Right lobe of liver (tissue), 6 donors: ENCODE results near the gene PTPN9. TPM values are rescaled to one million over a fixed set of nuclear protein-coding genes. Genes with fewer than 3 reads are reported as not detected.

Experiments used
- ATAC-seq, 4 donors: fragments of 200-7000 bp; cut with Tn5 transposase; one replicate each; pipeline ENCODE4 v1.9.1; 2020; ENCODE audit warnings: mild to moderate bottlenecking in 4 of 4, moderate library complexity in 4 of 4
- DNase-seq, 3 donors: peaks; one replicate each; pipeline ENCODE4 v3.0.0-alpha.2; 2020
- H3K27ac ChIP-seq, 3 donors: fragments of 200-600 bp; one replicate each; pipeline ENCODE4 v1.8.0; 2022
- H3K27me3 ChIP-seq, 2 donors: fragments of 200-600 bp; one replicate each; pipeline ENCODE4 v1.8.0; 2022
- H3K36me3 ChIP-seq, 4 donors: fragments of 200-600 bp; sonication (generic) in 1 of 4; one replicate each; pipeline versions ENCODE4 v1.5.1 to v1.8.0; 2017 to 2022; ENCODE audit warnings: control low read depth in 1 of 4
- H3K4me1 ChIP-seq, 4 donors: fragments of 200-600 bp; sonication (generic) in 1 of 4; one replicate each; pipeline versions ENCODE4 v1.5.1 to v1.8.0; 2017 to 2022; ENCODE audit warnings: control low read depth in 1 of 4
- H3K4me3 ChIP-seq, 3 donors: fragments of 200-600 bp; one replicate each; pipeline ENCODE4 v1.8.0; 2022
- H3K9me3 ChIP-seq, 4 donors: fragments of 200-600 bp; sonication (generic) in 1 of 4; one replicate each; pipeline versions ENCODE4 v1.5.1 to v1.8.0; 2017 to 2022; ENCODE audit warnings: control low read depth in 1 of 4
- CTCF ChIP-seq, 4 donors: fragments of 200-600 bp in 3 of 4; fragments of 450-650 bp in 1 of 4; IDR thresholded peaks; one replicate each; pipeline versions ENCODE4 v1.5.1 to v1.8.0; 2016 to 2022; ENCODE audit warnings: antibody characterized with exemption in 4 of 4, mild to moderate bottlenecking in 2 of 4
- POLR2A ChIP-seq: fragments of 450-650 bp; IDR thresholded peaks from one replicate; pipeline ENCODE4 v1.6.1; 2017; ENCODE audit warnings: antibody characterized with exemption, mild to moderate bottlenecking
- WGBS: methylation state at CpG from one replicate; pipeline ENCODE4 v1.1.6; 2018; ENCODE audit warnings: low coverage, low lambda C conversion rate; ENCODE audit not compliant: insufficient coverage; ENCODE audit errors: missing lambda C conversion rate; 5-methylcytosine and 5-hydroxymethylcytosine counted together
- intact Hi-C, 2 donors: fragments of 100-400 bp; cut with DNase I; formaldehyde crosslinking; loops; one replicate each; pipeline versions ENCODE4 v1.11.2 to v1.14.1; 2022
- total RNA-seq, 6 experiments: library from RNA; depleted of rRNA in 2 of 6; stranded (reverse); fragments of >200 nt in 2 of 6; fragmentation: NEBNext Ultra II Directional in 3 of 6; extraction: Animal tissue kit (Norgen Biotek cat#: 25700) in 3 of 6; gene quantifications; one replicate each; pipeline versions ENCODE4 v1.1.0 to v1.2.4, GENCODE V29; 2016 to 2023
- donor health status: DM: no; HTN: yes; CAD: no.
- donor health status: DM: no; HTN: no; CAD: no.
- donor health status: DM: no; HTN: no; CAD: no.
- donor health status: DM: no; HTN: yes; CAD: no.
- donor health status: DM: no; HTN: yes; CAD: no.

The PTPN9 gene
- total RNA-seq, 6 experiments from 2014 or later: 7.6 to 15.4 (median 10.0) TPM

- H3K4me1 ChIP-seq: peaks cover 0 to 36% (median 11%) of the 10 kb centered on the region in 4 donors
- no peaks in the 10 kb centered on the region for H3K36me3 ChIP-seq
- intact Hi-C loops: no loop called here
- TF ChIP-seq POLR2A (no peak), CTCF (IDR thresholded peaks at IDR 0.05) (no peak)
- ATAC-seq (no peak), DNase-seq (peak; percentile 48 to 70 (median 67))
- H3K4me3 ChIP-seq: peak overlapping the region; percentile 54 to 64 (median 61)
- H3K9me3 ChIP-seq: no peaks in the 10 kb centered on the region
- H3K27ac ChIP-seq: peak overlapping the region; percentile 77 to 83 (median 79)
- H3K27me3 ChIP-seq: no peaks in the 10 kb centered on the region
- WGBS: 2% methylated on average over 20 of the region's 38 CpGs
These were observed 126.0 kb downstream of the PTPN9 start for GRCh38 chr15:75452865-75453702.

GRCh38 chr15:75452364-75452864 lies 126.7 kb downstream of the PTPN9 start:
- intact Hi-C loops: no loop called here
- H3K36me3 ChIP-seq: no peaks in the 10 kb centered on the region
- whole genome bisulfite sequencing: under 1% methylated on average over 16 of the region's 16 CpGs
- H3K4me3 ChIP-seq: peak overlapping the region; percentile 54 to 64 (median 61)
- peaks cover 0 to 33% (median 11%) of the 10 kb centered on the region in 4 donors for H3K4me1 ChIP-seq
- no peaks in the 10 kb centered on the region for H3K9me3 ChIP-seq
- peak overlapping the region; percentile 77 to 83 (median 79) for H3K27ac ChIP-seq
- TF ChIP-seq POLR2A (peak; percentile 69), CTCF (IDR thresholded peaks at IDR 0.05) (no peak)
- no peaks in the 10 kb centered on the region for H3K27me3 ChIP-seq
- DNase-seq (peak; percentile 85 to 90 (median 90)), ATAC-seq (peak; percentile 7 to 10 (median 8))

- Histone ChIP-seq H3K9me3 (no peaks in the 10 kb centered on the region), H3K4me3 (peak within 1 kb of the TSS; percentile 65 to 78 (median 69)), H3K27me3 (no peaks in the 10 kb centered on the region), H3K4me1 (peaks cover 0 to 27% (median 8%) of the 10 kb centered on the region in 4 donors), H3K27ac (peak within 1 kb of the TSS; percentile 83 to 85 (median 84)), H3K36me3 (no peaks in the 10 kb centered on the region)
- TF ChIP-seq POLR2A (no peak), CTCF (IDR thresholded peaks at IDR 0.05) (no peak)
- under 1% methylated on average over 32 of the region's 39 CpGs for WGBS
- DNase-seq (peak; percentile 99 to 100 (median 99)), ATAC-seq (peak; percentile 49 to 74 (median 59))
- intact Hi-C loops: no loop called here
These were observed 127.3 kb downstream of the PTPN9 start, which contains the start of gene SIN3A for GRCh38 chr15:75451674-75452363. Gene SIN3A (minus strand): TSS chr15:75451690. CDS start chr15:75430375, 21,315 bp downstream.

GRCh38 chr15:75451202-75451673 lies 127.9 kb downstream of the PTPN9 start:
- peak overlapping the region; percentile 65 to 78 (median 69) for H3K4me3 ChIP-seq
- DNase-seq (no peak), ATAC-seq (no peak)
- no peaks in the 10 kb centered on the region for H3K9me3 ChIP-seq
- intact Hi-C loops: no loop called here
- no peaks in the 10 kb centered on the region for H3K36me3 ChIP-seq
- TF ChIP-seq POLR2A: no peak
- no peak for TF ChIP-seq CTCF (IDR thresholded peaks at IDR 0.05)
- 2% methylated on average over 9 of the region's 45 CpGs for WGBS
- no peaks in the 10 kb centered on the region for H3K27me3 ChIP-seq
- peaks cover 0 to 21% (median 6%) of the 10 kb centered on the region in 4 donors for H3K4me1 ChIP-seq
- peak overlapping the region; percentile 83 to 85 (median 84) for H3K27ac ChIP-seq
